Measurements from ENCODE around the gene ATP1B1. TPM values are rescaled to one million over a fixed set of nuclear protein-coding genes. Genes with fewer than 3 reads are reported as not detected.
A peak's percentile ranks its signal among the peaks of the same experiment; 100 is the strongest.

Gene ATP1B1
- total RNA-seq, 1 donor from 2014 or later = 83.3 TPM

- no peak overlapping the region for H3K4me3 ChIP-seq (ENCODE audit: low read depth, low read length)
- DNase-seq (ENCODE audit: low read depth) = no peak
- TF ChIP-seq CTCF (conservative IDR thresholded peaks at IDR 0.05; ENCODE audit: low read depth, low read length) = no peak
Observed at GRCh38 chr1:169086603-169087455, 19.7 kb upstream of the ATP1B1 start.

GRCh38 chr1:169087876-169088275 lies 18.6 kb upstream of the ATP1B1 start:
- no peak overlapping the region for H3K4me3 ChIP-seq (ENCODE audit: low read depth, low read length)
- DNase-seq (ENCODE audit: low read depth) = no peak
- no peak for TF ChIP-seq CTCF (conservative IDR thresholded peaks at IDR 0.05; ENCODE audit: low read depth, low read length)

GRCh38 chr1:169089776-169090175 lies 16.7 kb upstream of the ATP1B1 start:
- no peak for DNase-seq (ENCODE audit: low read depth)
- no peak overlapping the region for H3K4me3 ChIP-seq (ENCODE audit: low read depth, low read length)
- no peak for TF ChIP-seq CTCF (conservative IDR thresholded peaks at IDR 0.05; ENCODE audit: low read depth, low read length)

GRCh38 chr1:169090308-169090899 lies 16.1 kb upstream of the ATP1B1 start:
- no peak for TF ChIP-seq CTCF (conservative IDR thresholded peaks at IDR 0.05; ENCODE audit: low read depth, low read length)
- no peak overlapping the region for H3K4me3 ChIP-seq (ENCODE audit: low read depth, low read length)
- DNase-seq (ENCODE audit: low read depth) = no peak

- H3K4me3 ChIP-seq (ENCODE audit: low read depth, low read length) = no peak overlapping the region
- TF ChIP-seq CTCF (conservative IDR thresholded peaks at IDR 0.05; ENCODE audit: low read depth, low read length) = no peak
Observed at GRCh38 chr1:169090900-169091311, 15.6 kb upstream of the ATP1B1 start.

GRCh38 chr1:169091480-169091941 lies 15.0 kb upstream of the ATP1B1 start:
- H3K4me3 ChIP-seq (ENCODE audit: low read depth, low read length) = no peak overlapping the region
- no peak for TF ChIP-seq CTCF (conservative IDR thresholded peaks at IDR 0.05; ENCODE audit: low read depth, low read length)
- DNase-seq (ENCODE audit: low read depth) = peak; percentile 87

More at GRCh38 chr1:169090900-169091311, 15.6 kb upstream of the ATP1B1 start:
- DNase-seq (ENCODE audit: low read depth) = no peak

Data from epithelial cell of proximal tubule (primary cell).